GM19351 (cell line): Measurements from ENCODE around the gene SOX8.
"Not testable (repeated sequence)": the region's sequence is repeated elsewhere in the genome, so short reads cannot be mapped to it uniquely, and the experiment has no call there.

ENCODE experiments used
- ATAC-seq: cut with Tn5 transposase; IDR thresholded peaks from one replicate; pipeline ENCODE4 v1.9.1; 2021; ENCODE audit warnings: mild to moderate bottlenecking, moderate library complexity; ENCODE audit not compliant: unreplicated experiment

Gene SOX8

GRCh38 chr16:953818-954217 is 27.8 kb upstream of the SOX8 start:
- ATAC-seq: not testable (repeated sequence)

- ATAC-seq: not testable (repeated sequence)
Measured at GRCh38 chr16:955766-956165, 25.8 kb upstream of the SOX8 start.

- ATAC-seq: no peak
Measured at GRCh38 chr16:959232-960040, 22.1 kb upstream of the SOX8 start.

- ATAC-seq: no peak
Measured at GRCh38 chr16:962366-962765, 19.2 kb upstream of the SOX8 start.

- no peak for ATAC-seq
Measured at GRCh38 chr16:962901-963814, 18.4 kb upstream of the SOX8 start.

GRCh38 chr16:963913-964312 is 17.7 kb upstream of the SOX8 start:
- ATAC-seq: no peak

GRCh38 chr16:964356-965035 is 17.1 kb upstream of the SOX8 start:
- ATAC-seq: no peak

GRCh38 chr16:965036-965395 is 16.6 kb upstream of the SOX8 start:
- no peak for ATAC-seq

- ATAC-seq: no peak
Measured at GRCh38 chr16:965487-965886, 16.1 kb upstream of the SOX8 start.

- ATAC-seq: no peak
Measured at GRCh38 chr16:966035-966434, 15.5 kb upstream of the SOX8 start.

- ATAC-seq: no peak
Measured at GRCh38 chr16:966505-966904, 15.1 kb upstream of the SOX8 start.

- ATAC-seq: no peak
Measured at GRCh38 chr16:967077-967541, 14.5 kb upstream of the SOX8 start.

GRCh38 chr16:967546-968295 is 13.8 kb upstream of the SOX8 start:
- no peak for ATAC-seq

- ATAC-seq: no peak
Measured at GRCh38 chr16:968620-969019, 12.9 kb upstream of the SOX8 start.

GRCh38 chr16:969508-970385 is 11.8 kb upstream of the SOX8 start:
- peak; percentile 18 for ATAC-seq

GRCh38 chr16:970386-970765 is 11.2 kb upstream of the SOX8 start:
- ATAC-seq: no peak

GRCh38 chr16:970766-971581 is 10.6 kb upstream of the SOX8 start, which contains the start of gene LMF1:
TSS of gene LMF1 (minus strand) at chr16:970984. CDS start at chr16:970980, 4 bp downstream.
- ATAC-seq: peak; percentile 78

- ATAC-seq: no peak
Measured at GRCh38 chr16:971582-971905, 10.0 kb upstream of the SOX8 start.

- ATAC-seq: no peak
Measured at GRCh38 chr16:971981-972315, 9.6 kb upstream of the SOX8 start.
